Muscle layer of colon (tissue), 2 donors: ENCODE measurements around the gene PTPN14.
A peak's percentile ranks its signal among the peaks of the same experiment; 100 is the strongest.
"Not testable (repeated sequence)": the region's sequence is repeated elsewhere in the genome, so short reads cannot be mapped to it uniquely, and the experiment has no call there.

Source experiments
- H3K27ac ChIP-seq: one replicate; pipeline ENCODE4 v1.7.0; 2013; ENCODE audit warnings: low read depth, mild to moderate bottlenecking, low read length, moderate library complexity
- H3K27me3 ChIP-seq, 2 donors: one replicate each; pipeline ENCODE4 v1.7.0; 2013; ENCODE audit warnings: low read length in 2 of 2, mild to moderate bottlenecking in 2 of 2; ENCODE audit not compliant: insufficient read depth in 2 of 2, control insufficient read depth in 1 of 2
- H3K36me3 ChIP-seq: one replicate; pipeline ENCODE4 v1.7.0; 2013; ENCODE audit warnings: mild to moderate bottlenecking, low read length; ENCODE audit not compliant: insufficient read depth
- H3K4me1 ChIP-seq: one replicate; pipeline ENCODE4 v1.7.0; 2013; ENCODE audit warnings: mild to moderate bottlenecking, low read length; ENCODE audit not compliant: insufficient read depth
- H3K4me3 ChIP-seq, 2 donors: one replicate each; pipeline ENCODE4 v1.7.0; 2013; ENCODE audit warnings: low read length in 2 of 2, low read depth in 1 of 2, mild to moderate bottlenecking in 1 of 2, moderate library complexity in 1 of 2
- H3K9ac ChIP-seq: one replicate; pipeline ENCODE4 v1.7.0; 2013; ENCODE audit warnings: low read length
- H3K9me3 ChIP-seq: one replicate; pipeline ENCODE4 v1.7.0; 2013; ENCODE audit warnings: mild to moderate bottlenecking, low read length
- donor health status: abdominal sarcoma.
- donor health status: Adenocarcinoma of cecum.

The PTPN14 gene

DNA sequence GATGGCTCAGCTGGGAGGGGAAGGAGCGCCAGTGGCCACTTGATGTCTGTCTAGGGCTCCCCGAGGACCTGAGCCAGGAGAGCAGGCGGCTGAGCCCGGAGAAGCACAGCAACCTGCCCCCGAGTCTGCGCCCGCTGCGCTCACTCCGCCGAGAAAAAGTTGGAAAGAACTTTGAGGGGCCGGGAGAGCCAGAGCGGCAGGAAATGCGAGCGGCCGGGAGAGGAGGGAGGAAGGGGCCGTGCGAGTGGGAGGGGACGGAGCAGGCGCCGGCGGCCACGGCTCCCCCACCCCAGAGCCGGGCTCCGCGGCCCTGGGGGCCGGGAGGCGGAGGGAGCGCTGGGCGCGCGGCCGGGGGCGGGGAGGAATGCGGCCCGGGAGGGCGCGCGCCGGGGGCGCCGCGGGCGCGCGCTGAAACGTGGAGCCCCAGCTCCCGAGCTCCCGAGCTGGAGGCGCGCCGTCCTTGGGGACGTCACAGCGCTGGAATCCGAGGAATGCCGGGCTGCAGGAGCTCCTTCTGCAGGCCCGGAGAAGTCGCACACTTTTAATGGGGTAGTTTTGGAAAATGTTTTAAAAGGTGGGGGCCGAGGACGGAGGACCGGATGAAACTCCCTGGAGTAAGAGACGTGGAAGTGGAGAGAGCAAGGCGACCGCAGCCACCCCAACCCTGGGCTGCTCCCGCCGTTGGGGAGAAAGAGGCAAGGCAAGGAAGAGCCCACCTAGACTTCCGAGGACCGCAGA is at the start of gene PTPN14:
Gene PTPN14 (minus strand): TSS at position 167 of the 738 bp plus-strand sequence. CDS start 86,799 bp downstream, outside the sequence.
- no peaks in the 10 kb centered on the region for H3K36me3 ChIP-seq
- peaks cover 26% of the 10 kb centered on the region for H3K4me1 ChIP-seq
- H3K9me3 ChIP-seq: no peaks in the 10 kb centered on the region
- H3K4me3 ChIP-seq: peak within 1 kb of the TSS; percentile 94 to 95
- H3K27me3 ChIP-seq: no peaks in the 10 kb centered on the region
- H3K9ac ChIP-seq: peak within 1 kb of the TSS; percentile 91
- H3K27ac ChIP-seq: peak within 1 kb of the TSS; percentile 97

- Histone ChIP-seq H3K27ac (no peak overlapping the region), H3K4me1 (no peaks in the 10 kb centered on the region), H3K9ac (no peak overlapping the region), H3K4me3 (no peak overlapping the region), H3K36me3 (no peaks in the 10 kb centered on the region), H3K27me3 (no peaks in the 10 kb centered on the region), H3K9me3 (no peaks in the 10 kb centered on the region)
Observed at GRCh38 chr1:214593158-214593557, 41.8 kb upstream of the PTPN14 start.

- not testable (repeated sequence) for H3K9ac ChIP-seq, H3K4me3 ChIP-seq, H3K27ac ChIP-seq, H3K36me3 ChIP-seq, H3K9me3 ChIP-seq, H3K27me3 ChIP-seq, H3K4me1 ChIP-seq
Observed at GRCh38 chr1:214591918-214592317, 40.5 kb upstream of the PTPN14 start.

- H3K27me3 ChIP-seq: no peaks in the 10 kb centered on the region
- H3K4me3 ChIP-seq: no peak overlapping the region
- H3K9ac ChIP-seq: no peak overlapping the region
- H3K4me1 ChIP-seq: no peaks in the 10 kb centered on the region
- H3K27ac ChIP-seq: no peak overlapping the region
- H3K36me3 ChIP-seq: no peaks in the 10 kb centered on the region
- no peaks in the 10 kb centered on the region for H3K9me3 ChIP-seq
Observed at GRCh38 chr1:214590696-214591095, 39.3 kb upstream of the PTPN14 start.

GRCh38 chr1:214588963-214589597 is 37.7 kb upstream of the PTPN14 start:
- Histone ChIP-seq H3K27ac (no peak overlapping the region), H3K9me3 (no peaks in the 10 kb centered on the region), H3K9ac (no peak overlapping the region), H3K4me3 (no peak overlapping the region), H3K36me3 (no peaks in the 10 kb centered on the region), H3K27me3 (no peaks in the 10 kb centered on the region), H3K4me1 (peaks cover 6% of the 10 kb centered on the region)

DNA sequence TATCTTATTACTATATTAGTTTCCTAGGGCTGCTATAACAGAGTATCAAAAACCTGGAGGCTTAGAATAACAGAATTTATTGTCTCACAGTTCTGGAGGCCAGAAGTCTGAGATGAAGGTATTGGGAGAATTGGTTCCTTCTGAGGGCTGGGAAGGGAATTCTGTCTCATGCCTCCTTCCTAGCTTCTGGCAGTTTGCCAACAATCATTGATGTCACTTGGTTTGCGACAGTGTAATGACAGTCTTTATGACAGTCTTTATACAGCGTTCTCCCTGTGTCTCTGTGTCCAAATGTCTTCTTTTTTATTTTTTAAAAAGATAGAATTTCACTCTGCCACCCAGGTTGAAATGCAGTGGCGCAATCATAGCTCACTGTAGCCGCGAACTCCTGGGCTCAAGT is 35.8 kb upstream of the PTPN14 start:
- no peaks in the 10 kb centered on the region for H3K27me3 ChIP-seq
- no peak overlapping the region for H3K9ac ChIP-seq
- no peak overlapping the region for H3K27ac ChIP-seq
- H3K4me1 ChIP-seq: peaks cover 16% of the 10 kb centered on the region
- H3K9me3 ChIP-seq: no peaks in the 10 kb centered on the region
- no peaks in the 10 kb centered on the region for H3K36me3 ChIP-seq
- H3K4me3 ChIP-seq: no peak overlapping the region

DNA sequence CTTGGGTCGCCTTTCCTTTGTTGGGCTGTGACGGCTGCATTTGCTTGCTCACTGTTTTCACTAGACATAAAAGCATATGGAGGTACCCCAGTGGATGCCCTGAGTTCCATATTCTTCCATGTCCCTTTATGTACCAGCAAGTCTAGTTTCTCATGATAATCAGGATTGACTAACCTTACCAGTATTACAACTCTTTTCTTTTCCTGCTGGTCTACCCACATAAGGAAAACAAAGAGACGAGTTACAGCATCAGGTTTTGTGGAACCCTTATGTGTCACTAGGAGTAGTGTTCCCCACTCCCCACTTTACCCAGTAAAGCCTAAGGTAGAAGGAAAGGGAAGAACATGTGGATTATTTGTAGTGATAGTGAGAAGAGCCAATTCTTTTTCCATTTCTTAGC is 35.2 kb upstream of the PTPN14 start:
- no peaks in the 10 kb centered on the region for H3K9me3 ChIP-seq
- peaks cover 22% of the 10 kb centered on the region for H3K4me1 ChIP-seq
- H3K9ac ChIP-seq: no peak overlapping the region
- H3K4me3 ChIP-seq: no peak overlapping the region
- no peaks in the 10 kb centered on the region for H3K36me3 ChIP-seq
- H3K27ac ChIP-seq: no peak overlapping the region
- no peaks in the 10 kb centered on the region for H3K27me3 ChIP-seq

DNA sequence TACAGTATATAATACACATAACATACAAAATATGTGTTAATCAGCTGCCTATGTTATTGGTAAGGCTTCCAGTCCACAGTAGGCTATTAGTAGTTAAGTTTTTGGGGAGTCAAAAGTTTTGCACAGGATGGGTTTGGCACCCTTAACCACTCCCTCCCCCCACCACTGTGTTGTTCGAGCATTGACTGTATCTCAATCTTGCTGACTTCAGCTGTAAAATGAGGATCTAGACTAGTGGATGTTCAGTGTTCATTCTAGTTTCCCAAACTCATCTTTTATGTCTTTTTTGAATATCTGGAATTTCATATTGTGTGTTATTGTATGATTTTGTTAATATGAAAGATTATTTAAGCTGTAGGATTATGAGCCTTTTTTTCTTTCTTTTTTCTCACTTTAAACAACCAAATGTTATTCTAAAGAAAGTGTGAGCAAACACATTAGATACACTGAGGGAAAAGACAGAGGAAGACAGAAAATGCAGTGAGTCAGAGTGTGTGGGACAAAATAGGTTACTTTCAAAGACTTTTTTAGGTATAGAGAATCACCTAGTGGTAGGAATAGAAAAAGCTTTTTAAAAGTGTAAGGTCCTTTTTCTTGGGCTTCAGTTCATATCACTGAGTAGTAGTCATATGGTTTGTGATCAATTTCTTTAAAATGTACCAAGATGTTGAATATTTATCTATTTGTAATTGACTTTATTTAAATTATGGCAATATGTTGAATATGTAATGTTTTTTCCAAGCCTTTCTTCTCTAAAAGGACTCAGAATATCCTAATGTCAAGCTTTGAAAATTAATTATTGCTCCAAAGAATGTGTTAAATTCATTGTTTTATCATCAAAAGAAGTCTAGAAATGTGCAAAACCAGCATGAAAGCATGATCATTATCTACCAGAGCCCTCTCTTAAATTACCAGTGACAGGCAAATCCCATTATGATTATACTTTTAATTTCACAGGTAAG is 33.7 kb upstream of the PTPN14 start:
- Histone ChIP-seq H3K4me1 (peaks cover 24% of the 10 kb centered on the region), H3K36me3 (no peaks in the 10 kb centered on the region), H3K4me3 (no peak overlapping the region), H3K27me3 (no peaks in the 10 kb centered on the region), H3K9me3 (no peaks in the 10 kb centered on the region), H3K27ac (no peak overlapping the region), H3K9ac (no peak overlapping the region)

DNA sequence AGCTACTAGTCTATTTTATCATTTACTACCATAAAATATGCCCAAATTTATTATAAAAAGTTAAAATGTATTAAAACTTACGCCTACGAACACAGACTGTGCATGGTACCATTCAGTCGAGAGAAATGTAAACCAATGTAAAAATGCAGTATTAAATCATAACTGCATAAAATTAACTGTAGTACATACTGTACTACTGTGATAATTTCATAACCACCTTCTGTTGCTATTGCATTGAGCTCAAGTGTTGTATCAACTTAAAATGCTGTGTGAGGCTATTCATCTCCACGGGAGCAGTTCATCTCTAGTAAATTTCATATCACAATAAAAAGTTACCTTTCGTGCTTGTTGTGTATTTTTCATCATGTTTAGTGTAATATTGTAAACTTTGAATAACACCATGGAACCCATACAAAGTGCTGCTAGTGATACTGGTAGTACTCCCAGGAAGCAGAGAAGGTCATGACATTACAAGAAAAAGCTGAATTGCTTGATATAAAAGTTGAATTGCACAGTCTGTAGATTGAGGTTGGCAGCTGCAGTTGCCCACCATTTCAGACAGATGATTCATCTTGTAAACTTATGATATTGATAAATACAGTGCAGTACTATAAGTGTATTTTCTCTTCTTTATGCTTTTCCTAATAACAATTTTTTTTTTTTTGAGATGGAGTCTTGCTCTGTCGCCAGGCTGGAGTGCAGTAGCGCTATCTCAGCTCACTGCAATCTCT is 32.6 kb upstream of the PTPN14 start:
- H3K9ac ChIP-seq: no peak overlapping the region
- no peak overlapping the region for H3K27ac ChIP-seq
- no peaks in the 10 kb centered on the region for H3K27me3 ChIP-seq
- no peaks in the 10 kb centered on the region for H3K9me3 ChIP-seq
- peaks cover 24% of the 10 kb centered on the region for H3K4me1 ChIP-seq
- no peak overlapping the region for H3K4me3 ChIP-seq
- no peaks in the 10 kb centered on the region for H3K36me3 ChIP-seq

DNA sequence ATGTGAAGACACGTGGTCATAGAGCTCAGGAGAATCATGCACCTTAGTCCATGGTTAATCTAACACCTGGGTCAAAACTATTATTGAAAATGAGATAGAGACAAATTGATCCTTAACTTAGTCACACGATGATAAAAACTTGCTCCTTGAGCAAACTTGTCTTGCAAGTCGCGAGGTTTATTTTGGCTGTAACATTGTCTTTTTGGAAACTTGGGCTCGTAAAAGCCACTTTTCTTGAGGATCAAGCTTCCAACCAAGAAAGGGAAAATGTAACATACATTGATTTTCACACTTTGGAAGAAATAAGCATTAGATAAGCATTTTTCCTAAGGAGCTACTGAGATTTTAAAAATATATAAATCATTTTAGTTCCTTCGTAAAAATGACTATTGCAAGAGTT is 31.7 kb upstream of the PTPN14 start:
- Histone ChIP-seq H3K9me3 (no peaks in the 10 kb centered on the region), H3K27me3 (no peaks in the 10 kb centered on the region), H3K27ac (no peak overlapping the region), H3K4me3 (no peak overlapping the region), H3K9ac (no peak overlapping the region), H3K4me1 (peaks cover 24% of the 10 kb centered on the region), H3K36me3 (no peaks in the 10 kb centered on the region)
